NT2/D1 (cell line): Measurements from ENCODE around the gene CHST8.

ENCODE experiments used
- DNase-seq: peaks from one replicate; pipeline ENCODE4 v3.0.0-alpha.2; 2011; ENCODE audit warnings: low read depth, low spot score
- H3K27me3 ChIP-seq: 2 replicates; pipeline ENCODE4 v1.6.0; 2011; ENCODE audit warnings: mild to moderate bottlenecking; ENCODE audit not compliant: insufficient read length, insufficient read depth
- H3K36me3 ChIP-seq: 2 replicates; pipeline ENCODE4 v1.6.1; 2011; ENCODE audit warnings: mild to moderate bottlenecking, low read length, mixed read lengths; ENCODE audit not compliant: insufficient read depth, insufficient read length
- H3K4me1 ChIP-seq: 2 replicates; pipeline ENCODE4 v1.5.1; 2011; ENCODE audit not compliant: insufficient read depth, insufficient read length
- H3K4me3 ChIP-seq: 2 replicates; pipeline ENCODE4 v1.5.1; 2011; ENCODE audit warnings: low read depth; ENCODE audit not compliant: insufficient read length
- H3K9ac ChIP-seq: 2 replicates; pipeline ENCODE4 v1.6.0; 2011; ENCODE audit warnings: low read depth; ENCODE audit not compliant: insufficient read length
- H3K9me3 ChIP-seq: 2 replicates; pipeline ENCODE4 v1.5.1; 2011; ENCODE audit warnings: mild to moderate bottlenecking, low read length; ENCODE audit not compliant: insufficient read depth
- SUZ12 ChIP-seq: IDR thresholded peaks from 2 replicates; pipeline ENCODE4 v1.6.1; 2011; ENCODE audit not compliant: insufficient read length, insufficient read depth; ENCODE audit errors: extremely low read depth
- YY1 ChIP-seq: IDR thresholded peaks from 2 replicates; pipeline ENCODE4 v1.6.1; 2011; ENCODE audit not compliant: insufficient read length, insufficient read depth
- ZNF274 ChIP-seq: IDR thresholded peaks from 2 replicates; pipeline ENCODE4 v1.6.1; 2011; ENCODE audit warnings: mild to moderate bottlenecking, low read depth, low read length

The CHST8 gene

GRCh38 chr19:33647146-33647545 is 25.4 kb downstream of the CHST8 start:
- H3K27me3 ChIP-seq, result no peaks in the 10 kb centered on the region
- H3K9ac ChIP-seq, result no peak overlapping the region
- H3K4me3 ChIP-seq, result no peak overlapping the region
- H3K9me3 ChIP-seq, result no peaks in the 10 kb centered on the region
- peaks cover 5% of the 10 kb centered on the region for H3K4me1 ChIP-seq
- DNase-seq, result no peak
- H3K36me3 ChIP-seq, result no peaks in the 10 kb centered on the region
- TF ChIP-seq SUZ12 (no peak), YY1 (no peak), ZNF274 (no peak)

GRCh38 chr19:33649627-33650305 is 28.0 kb downstream of the CHST8 start:
- Histone ChIP-seq H3K27me3 (no peaks in the 10 kb centered on the region), H3K4me3 (no peak overlapping the region), H3K9ac (no peak overlapping the region), H3K4me1 (peaks cover 5% of the 10 kb centered on the region), H3K9me3 (no peaks in the 10 kb centered on the region), H3K36me3 (no peaks in the 10 kb centered on the region)
- TF ChIP-seq ZNF274, result no peak
- no peak for TF ChIP-seq YY1
- TF ChIP-seq SUZ12, result no peak
- no peak for DNase-seq

DNA sequence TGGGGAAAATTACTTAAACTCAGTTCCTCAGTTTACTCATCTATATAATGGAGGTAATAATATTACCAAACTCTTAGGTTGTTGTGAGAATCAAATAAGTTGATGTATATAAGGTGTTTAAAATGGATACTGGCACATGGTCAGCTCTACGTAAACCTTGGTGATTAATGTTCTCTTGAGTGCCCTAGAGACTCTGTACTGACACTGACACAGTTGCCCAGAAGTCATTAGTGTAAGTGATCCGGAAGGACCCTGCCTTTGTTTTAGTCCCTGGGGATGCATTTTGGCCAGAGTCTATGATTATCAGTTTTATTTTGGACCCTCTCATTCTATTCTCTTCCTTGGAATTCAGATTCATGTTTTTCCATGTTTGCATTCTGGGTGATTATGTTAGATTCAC is 31.9 kb downstream of the CHST8 start:
- Histone ChIP-seq H3K36me3 (no peaks in the 10 kb centered on the region), H3K27me3 (no peaks in the 10 kb centered on the region), H3K9me3 (no peaks in the 10 kb centered on the region), H3K4me1 (peaks cover 5% of the 10 kb centered on the region), H3K9ac (no peak overlapping the region), H3K4me3 (no peak overlapping the region)
- TF ChIP-seq SUZ12 (no peak), YY1 (no peak), ZNF274 (no peak)
- no peak for DNase-seq

GRCh38 chr19:33654840-33655508 is 33.2 kb downstream of the CHST8 start:
- Histone ChIP-seq H3K4me3 (no peak overlapping the region), H3K9me3 (no peaks in the 10 kb centered on the region), H3K27me3 (no peaks in the 10 kb centered on the region), H3K9ac (no peak overlapping the region), H3K36me3 (no peaks in the 10 kb centered on the region), H3K4me1 (no peaks in the 10 kb centered on the region)
- TF ChIP-seq ZNF274 (no peak), SUZ12 (no peak), YY1 (no peak)
- no peak for DNase-seq

- no peak overlapping the region for H3K9ac ChIP-seq
- no peak overlapping the region for H3K4me3 ChIP-seq
- H3K4me1 ChIP-seq, result peaks cover 5% of the 10 kb centered on the region
- H3K36me3 ChIP-seq, result no peaks in the 10 kb centered on the region
- TF ChIP-seq SUZ12 (no peak), ZNF274 (no peak), YY1 (no peak)
- H3K27me3 ChIP-seq, result no peaks in the 10 kb centered on the region
- no peak for DNase-seq
- no peaks in the 10 kb centered on the region for H3K9me3 ChIP-seq
Observed at GRCh38 chr19:33659835-33660234, 38.1 kb downstream of the CHST8 start.

GRCh38 chr19:33660410-33661124 is 38.8 kb downstream of the CHST8 start:
- Histone ChIP-seq H3K36me3 (no peaks in the 10 kb centered on the region), H3K4me3 (no peak overlapping the region), H3K9ac (no peak overlapping the region), H3K4me1 (peaks cover 5% of the 10 kb centered on the region), H3K9me3 (no peaks in the 10 kb centered on the region), H3K27me3 (no peaks in the 10 kb centered on the region)
- TF ChIP-seq ZNF274 (no peak), YY1 (no peak), SUZ12 (no peak)
- DNase-seq, result no peak

DNA sequence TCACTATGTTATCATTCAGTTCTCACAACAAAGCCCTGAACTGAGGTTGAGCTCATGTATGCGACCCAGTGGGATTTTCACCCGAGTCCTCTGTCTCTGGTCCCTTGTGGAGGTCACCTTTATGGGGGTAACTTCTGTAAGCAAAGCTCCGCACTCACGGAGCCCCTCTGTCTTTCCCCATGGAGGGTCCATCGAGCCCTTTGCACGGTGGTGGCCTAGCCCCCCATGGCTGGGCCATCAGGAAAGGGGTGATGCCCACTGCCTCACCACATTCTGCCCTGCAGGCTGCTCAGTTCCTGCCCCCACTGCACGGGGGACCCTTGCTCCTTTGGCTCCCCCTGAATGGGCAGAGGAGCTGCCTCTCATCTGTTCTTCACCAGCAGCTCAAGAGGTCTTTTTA is 39.6 kb downstream of the CHST8 start:
- TF ChIP-seq YY1, result no peak
- H3K27me3 ChIP-seq, result no peaks in the 10 kb centered on the region
- H3K4me1 ChIP-seq, result peaks cover 5% of the 10 kb centered on the region
- no peaks in the 10 kb centered on the region for H3K9me3 ChIP-seq
- no peak overlapping the region for H3K9ac ChIP-seq
- DNase-seq, result no peak
- H3K4me3 ChIP-seq, result no peak overlapping the region
- no peaks in the 10 kb centered on the region for H3K36me3 ChIP-seq
